GM18858 (cell line): ENCODE data around the gene EMP2.

Experiments used
- ATAC-seq: cut with Tn5 transposase; IDR thresholded peaks from one replicate; pipeline ENCODE4 v1.9.1; 2021; ENCODE audit not compliant: unreplicated experiment

EMP2 gene

DNA sequence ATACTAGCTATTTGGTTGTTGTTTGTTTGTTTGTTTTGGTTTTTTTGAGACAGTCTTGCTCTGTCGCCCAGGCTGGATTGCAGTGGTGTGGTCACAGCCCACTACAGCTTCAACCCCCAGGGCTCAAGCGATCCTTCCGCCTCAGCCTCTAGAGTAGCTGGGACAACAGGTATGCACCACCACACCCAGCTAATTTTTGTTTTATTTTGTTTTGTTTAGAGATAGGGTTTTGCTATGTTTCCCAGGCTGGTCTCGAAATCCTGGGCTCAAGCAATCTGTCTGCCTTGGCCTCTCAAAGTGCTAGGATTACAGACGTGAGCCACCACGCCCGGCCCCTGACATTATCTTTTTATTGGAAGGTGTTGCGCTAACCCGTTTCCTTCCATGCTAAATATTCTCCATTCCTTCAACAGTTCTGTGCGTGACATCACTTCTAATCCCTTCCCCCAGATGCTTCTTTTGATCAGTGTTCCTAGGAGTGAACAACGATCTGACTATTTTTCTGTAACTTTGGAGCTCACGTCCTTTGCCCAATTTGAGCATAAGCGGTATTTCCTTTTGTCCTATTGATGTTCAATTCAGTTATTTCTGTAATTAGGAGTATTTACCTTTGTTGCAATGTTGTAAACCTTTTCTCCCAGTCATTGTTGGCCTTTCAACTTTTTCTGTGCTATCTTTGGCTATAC is 30.2 kb upstream of the EMP2 start:
- no peak for ATAC-seq

DNA sequence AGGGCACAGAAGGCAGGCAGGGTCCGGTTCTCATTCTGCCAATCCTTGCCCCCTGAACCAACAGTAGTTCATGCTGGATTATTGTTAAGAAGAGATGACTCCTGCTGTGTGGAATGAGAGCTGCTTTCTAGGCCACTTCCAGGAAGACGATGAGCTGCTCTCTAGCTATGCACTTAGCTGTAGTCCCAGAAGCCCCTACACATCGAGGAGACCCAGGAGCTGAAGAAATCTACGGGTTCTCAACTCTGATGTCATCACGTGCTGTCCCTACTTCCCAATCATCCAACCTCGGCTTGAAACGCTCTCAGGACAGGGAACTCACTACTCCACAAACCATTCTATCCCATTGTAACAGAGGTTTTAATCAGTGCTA is 29.0 kb upstream of the EMP2 start:
- no peak for ATAC-seq

DNA sequence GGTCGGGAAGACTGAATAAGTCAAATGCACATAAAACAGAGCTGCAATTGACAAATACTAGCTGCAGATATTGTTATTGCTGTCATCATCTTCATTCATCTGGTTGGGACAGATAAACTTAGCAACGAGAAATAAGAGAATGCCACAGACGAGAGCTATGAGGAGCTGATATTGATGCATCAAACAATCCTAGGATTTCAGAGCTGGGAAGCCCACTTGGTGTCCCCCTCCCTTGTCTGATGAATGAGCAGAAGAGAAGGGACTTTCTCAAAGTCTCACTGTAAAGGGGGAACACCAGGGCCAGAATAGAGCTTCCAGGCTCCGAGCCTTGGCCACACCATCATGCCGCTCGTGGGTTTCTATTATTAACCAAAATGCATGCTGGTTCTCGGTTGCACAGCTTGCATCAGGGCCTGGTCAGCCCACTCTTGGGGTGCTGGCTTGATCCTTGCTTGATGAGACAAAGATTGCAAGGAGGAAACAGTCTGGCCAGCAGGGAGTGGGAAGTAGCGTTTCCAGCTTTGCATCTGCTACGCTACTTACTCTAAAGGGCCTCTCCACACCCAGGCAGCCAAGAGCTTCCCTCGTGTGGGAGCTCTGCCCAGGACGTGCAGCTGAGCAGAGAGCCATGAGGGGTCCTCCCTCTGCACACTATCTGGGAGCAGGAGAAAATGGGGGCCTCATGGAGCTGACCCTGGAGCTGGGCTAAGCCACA is 28.4 kb upstream of the EMP2 start:
- ATAC-seq: no peak

DNA sequence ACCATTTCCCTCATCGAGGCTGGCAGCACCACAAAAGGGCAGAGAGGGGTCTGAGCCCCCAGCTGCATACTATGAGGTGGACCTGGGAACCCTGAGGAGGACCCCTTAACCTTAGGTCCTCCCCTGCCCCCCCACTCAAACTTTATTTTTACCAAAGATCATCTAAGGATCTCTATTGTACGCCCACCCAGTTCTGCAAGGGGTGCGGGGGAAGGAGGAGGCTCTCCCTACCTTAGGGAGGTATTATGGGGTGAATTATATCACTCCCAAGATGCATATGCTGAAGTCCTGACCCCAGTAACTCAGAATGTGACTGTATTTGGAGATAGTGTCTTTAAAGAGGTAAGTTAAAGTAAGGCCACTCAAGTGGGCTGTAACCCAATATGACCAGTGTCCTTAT is 26.8 kb upstream of the EMP2 start:
- no peak for ATAC-seq

DNA sequence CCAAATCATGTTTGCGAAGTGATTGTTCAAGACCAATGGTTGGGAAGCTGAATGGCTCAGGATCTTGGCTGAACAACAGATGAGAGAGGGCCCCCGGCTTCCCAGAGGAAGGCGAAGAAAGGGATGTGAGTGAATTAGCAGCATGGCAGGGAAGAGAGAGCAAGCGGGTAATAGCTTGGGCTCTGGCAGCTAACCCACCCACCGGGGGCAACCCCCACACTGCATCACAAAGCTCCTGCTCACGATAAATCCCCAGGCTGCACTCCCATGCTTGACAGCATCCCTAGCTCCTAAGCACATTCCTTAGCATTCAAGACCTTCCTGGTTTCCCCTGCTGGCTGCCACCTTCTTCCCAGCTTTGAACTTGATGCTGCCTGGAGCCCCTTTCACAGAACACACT is 26.2 kb upstream of the EMP2 start:
- no peak for ATAC-seq

DNA sequence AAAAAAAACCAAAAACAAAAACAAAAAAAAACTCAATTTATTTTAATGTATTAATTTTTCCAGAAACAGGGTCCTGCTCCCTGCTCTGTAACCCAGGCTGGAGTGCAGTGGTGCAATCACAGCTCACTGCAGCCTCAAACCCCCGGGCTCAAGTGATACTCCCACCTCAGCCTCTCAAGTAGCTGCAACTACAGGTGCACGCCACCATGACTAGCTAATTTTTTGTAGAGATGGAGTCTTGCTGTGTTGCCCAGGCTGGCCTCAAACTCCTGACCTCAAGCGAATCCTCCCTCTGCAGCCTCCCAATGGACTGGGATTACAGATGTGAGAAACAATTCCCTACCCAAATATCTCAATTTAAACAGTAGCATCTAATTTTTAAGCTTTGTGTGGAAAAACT is 25.2 kb upstream of the EMP2 start:
- ATAC-seq: no peak

DNA sequence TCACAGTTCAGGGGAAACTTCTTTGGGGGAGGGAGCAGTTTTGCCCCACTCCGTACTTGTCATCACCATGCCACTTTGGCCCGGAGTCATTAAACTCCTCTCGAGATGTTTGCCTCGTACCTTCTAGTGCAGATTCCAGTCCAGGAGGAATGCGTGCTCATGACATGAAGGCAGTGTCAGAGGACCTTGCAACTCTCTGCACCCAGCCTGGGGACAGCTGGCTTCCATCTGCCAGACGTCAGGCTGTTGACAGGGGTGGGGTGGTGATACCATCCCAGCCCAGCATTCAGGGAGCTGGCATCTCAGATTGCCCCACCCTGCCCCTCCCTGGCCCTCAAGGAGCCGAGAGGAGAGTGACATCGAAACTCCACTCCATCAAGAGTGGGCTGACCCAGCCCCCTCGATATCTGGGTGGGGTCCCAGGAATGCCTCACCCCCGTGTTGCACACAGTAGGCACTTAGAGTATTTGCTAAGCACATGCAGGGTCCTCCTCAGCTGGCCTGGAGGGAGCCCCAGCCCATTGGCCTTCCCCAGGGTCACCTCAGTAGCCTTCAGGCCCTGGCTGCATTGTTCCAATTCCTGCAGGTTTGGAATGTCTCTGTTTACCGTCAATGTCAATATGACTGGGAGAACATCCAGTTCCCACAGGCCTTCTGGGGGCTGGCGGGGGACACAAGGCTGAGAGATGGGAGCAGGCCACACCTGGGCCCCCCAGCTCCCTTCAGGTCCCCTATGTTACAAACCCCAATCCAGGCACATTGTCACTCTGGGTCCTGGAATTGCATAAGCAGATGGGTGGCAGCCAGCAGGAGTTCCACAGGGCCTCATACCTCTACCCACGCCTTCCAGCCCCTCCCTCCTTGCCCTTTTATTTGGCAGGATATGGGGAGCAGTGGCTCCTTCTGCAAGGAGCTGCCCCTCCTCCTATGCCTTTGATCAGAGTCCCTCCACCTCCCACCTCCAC is 21.3 kb upstream of the EMP2 start:
- ATAC-seq: no peak

DNA sequence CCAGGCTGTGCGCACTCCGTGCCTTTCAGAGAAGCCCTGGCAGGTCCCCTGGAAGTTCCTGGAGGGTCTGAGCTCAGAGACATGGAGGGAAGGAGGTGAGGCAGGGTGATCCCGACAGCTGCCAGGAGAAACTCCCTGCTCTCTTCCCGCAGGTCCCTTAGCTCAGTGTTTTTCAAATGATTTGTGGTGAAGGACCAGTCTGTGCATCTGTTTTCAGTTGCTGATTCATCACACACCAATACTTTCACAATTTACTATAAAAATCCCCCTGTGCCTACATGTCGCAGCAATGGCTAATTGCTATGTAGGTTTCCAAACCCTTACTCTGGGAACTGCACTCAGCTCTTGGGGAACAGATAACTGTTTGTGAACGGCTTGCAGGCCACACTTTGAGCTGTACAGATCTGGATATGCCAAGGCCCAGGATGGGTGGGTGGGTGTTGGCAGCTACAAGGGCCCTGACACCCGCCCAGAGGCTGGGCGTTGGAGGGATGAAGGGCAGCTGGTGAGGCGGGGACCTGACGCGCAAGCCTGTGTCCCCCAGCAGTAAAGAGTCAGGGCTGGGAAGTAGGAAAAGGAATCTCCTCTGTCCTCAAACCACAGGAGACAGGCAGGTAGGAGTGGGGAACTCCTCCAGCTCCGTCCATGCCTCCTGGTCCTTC is 20.5 kb upstream of the EMP2 start:
- ATAC-seq: no peak

DNA sequence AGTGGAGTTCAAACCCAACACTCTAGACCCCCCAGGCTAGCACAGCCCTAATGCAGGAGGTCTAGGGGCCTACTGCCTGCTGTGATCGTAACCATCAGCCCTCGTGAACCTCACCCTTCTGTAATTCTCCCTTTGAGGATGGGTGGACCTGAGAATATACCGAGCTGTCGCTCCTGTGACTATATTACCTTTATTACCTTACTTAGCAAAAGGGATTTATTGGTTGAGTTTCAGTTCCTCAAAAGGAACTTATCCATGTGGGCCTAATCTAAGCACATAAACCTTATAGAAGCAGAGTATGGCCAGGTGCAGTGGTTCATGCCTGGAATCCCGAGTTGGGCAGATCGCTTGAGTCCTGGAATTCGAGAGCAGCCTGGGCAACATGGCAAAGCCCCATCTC is 19.2 kb upstream of the EMP2 start:
- ATAC-seq: no peak

DNA sequence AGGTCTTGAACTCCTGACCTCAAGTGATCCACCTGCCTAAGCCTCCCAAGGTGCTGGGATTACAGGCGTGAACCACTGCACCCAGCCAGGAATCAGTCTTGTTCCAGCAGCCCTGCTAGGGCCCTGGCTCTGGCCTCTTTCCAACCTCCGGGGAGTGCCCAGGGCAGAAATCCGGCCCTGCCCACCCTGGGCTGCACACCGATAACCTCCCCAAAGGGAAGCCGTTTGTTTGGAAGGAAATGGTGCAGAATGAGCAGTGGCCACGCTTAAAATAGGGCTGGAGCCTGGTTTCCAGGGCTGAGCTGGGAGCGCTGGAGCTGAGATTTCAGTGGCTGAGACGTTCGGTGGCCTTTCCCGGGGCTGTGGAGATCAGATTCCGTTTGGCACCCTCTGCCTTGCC is 17.8 kb upstream of the EMP2 start:
- no peak for ATAC-seq

DNA sequence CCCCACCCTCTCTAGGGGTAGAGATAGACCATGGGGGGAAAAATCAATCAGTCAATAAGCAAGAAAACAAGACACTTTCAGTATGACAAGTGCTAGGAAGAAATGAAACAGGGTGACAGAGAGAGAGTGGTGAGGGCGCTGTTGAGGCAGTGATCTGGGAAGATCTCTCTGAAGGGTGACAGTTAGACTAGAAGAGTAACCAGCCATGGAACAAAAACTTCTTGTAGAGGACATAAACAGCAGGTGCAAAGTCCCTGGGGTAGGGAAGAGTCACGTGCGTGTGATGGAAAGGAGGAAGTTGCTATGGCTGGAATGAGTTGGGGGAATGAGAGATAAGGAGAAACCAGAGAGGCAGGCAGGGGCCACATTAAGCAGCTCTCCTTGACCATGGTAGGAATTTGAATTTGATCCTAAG is 16.8 kb upstream of the EMP2 start:
- no peak for ATAC-seq

DNA sequence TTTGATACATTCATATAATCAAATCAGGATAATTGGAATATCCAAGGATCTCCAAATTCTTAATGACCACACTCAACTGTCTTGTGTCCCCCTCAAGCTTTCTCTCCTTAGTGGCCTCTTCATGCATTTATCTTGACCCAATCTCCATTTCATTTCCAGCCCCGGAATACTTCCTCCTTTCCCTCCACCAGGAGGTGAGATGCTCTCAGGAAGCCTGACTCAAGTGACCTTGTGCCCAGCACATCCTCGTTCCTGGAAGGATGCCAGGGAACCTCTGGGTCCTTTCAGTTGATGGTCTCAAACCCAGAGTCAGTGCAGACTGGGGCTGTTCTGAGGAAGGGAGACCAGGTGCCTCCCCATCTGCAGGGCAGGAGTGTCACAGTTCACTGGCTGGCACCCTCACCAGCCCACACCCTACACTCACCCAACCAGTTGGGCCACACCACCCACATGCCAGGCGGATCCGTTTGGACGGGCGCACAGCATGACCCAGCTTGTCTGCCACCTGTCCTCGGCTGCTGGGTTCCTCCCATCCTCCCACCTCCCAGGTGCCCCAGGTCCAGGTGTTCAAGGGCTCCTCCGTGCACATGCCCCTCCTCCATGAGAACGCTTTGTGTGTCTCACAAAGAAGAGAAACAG is 14.0 kb upstream of the EMP2 start:
- ATAC-seq: no peak

DNA sequence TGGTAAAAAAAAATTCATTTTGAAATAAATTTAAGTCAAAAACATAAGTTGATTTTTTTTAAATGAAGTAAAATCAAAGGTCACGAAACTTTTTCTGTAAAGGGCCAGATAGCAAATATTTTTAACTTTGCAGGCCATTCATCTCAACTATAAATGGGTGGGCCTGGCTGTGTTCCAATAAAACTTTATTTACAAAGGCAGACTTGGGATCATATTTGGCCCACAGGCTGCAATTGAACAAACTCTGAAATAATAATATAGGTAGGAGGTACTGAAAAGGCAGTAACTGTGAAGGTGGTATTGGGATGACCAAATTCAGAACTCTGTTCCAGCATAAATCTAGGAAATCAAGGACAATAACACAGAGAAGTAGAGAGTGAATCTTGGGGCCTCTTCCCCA is 12.2 kb upstream of the EMP2 start:
- no peak for ATAC-seq

DNA sequence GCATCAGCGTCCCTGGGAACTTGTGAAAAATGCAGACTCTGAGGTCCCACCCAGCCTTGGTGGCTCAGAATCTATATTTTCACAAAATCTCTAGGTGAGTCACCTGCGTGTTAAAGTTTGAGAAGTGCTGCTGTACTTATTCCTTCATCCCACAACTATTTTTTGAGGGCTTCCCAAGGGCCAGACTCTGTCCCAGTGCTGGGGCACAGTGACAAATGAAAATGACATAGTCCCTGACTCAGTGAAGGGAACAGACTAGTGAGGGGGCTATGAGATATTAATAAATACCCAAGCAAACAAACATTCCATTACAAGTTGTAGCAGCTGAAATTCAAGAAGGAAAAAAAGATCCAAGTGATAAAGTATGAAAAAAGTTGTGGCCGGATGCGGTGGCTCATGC is 9.9 kb upstream of the EMP2 start:
- no peak for ATAC-seq

DNA sequence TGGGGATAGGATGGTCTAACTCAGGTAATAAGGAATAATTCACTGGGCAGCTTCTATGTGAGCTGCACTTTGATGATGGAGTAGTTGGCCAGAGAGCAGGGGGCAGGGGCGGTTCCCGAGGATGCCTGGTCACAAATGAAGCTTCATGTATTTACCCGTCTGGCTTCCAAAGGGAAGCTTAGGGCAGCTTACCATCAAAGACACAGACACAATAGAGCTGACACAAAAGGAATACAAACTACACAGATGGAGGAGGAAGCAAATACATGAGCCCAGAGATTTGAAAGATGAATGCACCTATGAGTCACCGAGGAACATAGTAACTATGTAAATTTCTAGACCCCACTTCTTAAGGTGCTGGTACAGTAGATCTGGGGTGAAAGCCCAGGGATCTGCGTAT is 8.7 kb upstream of the EMP2 start:
- no peak for ATAC-seq

DNA sequence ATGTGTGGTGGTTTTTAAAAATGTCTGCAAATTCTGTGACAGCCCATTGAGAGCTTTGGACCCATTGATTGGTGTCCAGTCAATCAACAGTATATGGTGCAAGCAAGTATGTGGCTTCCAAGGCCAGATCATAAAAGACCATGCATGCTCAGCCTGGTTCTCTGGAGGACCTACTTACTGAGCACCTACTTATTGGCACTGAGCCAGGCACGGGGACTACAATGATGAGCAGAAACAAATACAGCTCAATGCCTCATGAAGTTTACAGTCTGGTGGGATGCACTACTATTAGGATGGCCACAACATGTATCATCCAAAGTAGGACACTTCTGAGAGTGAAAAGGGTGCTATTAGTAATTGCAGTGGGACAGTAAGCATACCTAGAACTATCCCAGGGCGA is 7.2 kb upstream of the EMP2 start:
- no peak for ATAC-seq

DNA sequence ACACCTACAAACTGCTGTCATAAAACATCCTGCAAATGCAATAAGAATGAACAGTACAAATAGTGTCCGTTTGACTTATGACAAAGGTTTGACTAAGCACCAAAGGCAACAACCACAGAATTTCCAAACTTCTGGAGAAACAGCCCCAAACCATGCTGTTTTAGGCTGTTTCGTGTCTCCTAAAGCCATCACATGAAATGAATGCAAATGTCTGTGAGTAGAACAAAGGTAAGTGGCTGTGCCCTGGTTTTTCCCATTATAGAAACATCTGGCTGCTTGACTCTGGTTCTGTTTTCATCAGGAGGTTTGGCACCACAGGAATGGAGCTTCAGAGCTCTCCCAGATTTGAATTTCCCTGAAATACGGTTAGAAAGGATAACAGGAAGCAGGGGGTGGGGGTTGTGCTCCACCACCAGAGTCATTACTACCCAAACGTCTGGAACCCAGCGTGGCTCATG is 4.6 kb upstream of the EMP2 start:
- ATAC-seq: no peak

DNA sequence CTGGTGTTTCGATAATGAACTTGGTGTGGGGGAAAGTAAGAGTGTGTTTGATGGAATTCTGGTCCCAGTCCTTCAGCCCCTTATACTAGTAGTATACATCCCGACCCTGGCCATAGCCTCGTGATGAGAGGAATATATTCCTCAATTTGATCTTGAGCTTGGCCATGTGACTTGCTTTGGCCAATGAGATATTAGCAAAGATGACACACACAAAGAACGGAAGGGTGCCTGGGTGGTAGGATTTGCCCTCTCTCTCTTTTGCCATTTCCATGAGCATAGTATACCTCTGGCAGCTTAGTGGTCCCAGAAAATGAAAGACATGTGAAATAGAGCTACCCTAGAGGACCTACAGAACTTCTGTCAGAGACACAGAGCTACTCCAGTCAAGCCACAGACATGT is 2.9 kb upstream of the EMP2 start:
- no peak for ATAC-seq

DNA sequence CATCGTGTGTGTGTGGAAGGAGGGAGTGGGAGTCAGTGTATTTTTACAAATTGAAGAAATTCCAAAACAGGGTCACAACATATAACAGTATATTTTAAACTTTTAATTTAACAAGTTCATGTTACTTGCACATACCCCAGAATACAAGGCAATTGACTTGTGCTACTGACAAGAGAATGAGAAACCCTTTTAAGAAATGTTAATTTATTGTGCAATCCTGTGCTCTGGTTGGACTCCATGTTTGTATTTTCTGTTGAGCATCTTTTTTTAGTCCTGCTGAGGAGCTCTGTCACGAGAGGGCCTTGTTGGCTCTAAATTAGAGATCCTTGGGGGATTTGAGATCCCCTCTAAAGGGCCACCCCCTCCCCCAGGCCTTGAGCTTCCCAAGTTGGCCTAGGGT is 1.1 kb upstream of the EMP2 start:
- no peak for ATAC-seq

DNA sequence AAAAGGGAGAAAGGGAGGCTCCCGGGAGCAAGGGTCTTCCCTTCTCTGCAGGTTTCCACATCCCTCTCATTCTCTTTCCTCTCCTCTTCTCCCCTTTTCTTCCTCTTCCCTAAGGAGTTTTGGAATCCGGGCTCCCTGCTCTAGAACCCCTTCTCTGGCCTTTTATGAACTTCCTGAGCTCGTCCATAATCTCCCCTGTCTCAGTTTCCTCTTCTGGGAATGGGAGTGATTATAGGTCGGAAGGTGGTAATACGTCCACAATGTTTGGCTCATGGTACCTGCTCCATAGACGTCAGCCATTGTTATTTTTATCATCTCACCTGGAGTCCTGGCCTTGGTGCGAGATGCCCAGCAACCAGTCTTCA is 467 bp upstream of the EMP2 start:
- ATAC-seq: no peak

DNA sequence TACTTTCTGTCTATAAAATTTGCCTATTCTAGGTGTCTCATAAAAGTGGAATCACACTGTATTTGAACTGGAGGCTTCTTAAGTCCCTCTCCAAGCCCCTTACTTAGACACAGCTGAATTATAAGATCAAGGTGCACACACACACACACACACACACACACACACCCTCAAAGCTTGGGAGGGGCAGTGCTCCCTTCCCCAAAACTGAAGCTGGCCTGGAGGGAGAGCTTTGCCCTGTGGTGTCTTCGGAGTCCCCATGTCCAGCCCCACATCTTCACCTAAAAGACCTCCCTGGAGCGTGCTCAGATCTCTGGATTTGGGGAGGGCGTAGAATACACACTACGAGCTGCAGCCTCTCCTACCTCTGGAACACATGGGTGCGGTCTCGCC is 828 bp downstream of the EMP2 start:
- ATAC-seq: no peak
